Sigmoid colon (tissue), 7 donors: ENCODE results near the gene SLC15A5. TPM values are rescaled to one million over a fixed set of nuclear protein-coding genes. Genes with fewer than 3 reads are reported as not detected.

Experiments
- DNase-seq: peaks from one replicate; pipeline ENCODE4 v3.0.0-alpha.2; 2019
- H3K27ac ChIP-seq, 4 donors: fragments of 200-600 bp; sonication (generic); one replicate each; pipeline ENCODE4 v1.5.1; 2016 to 2019; ENCODE audit warnings: mild to moderate bottlenecking in 1 of 4
- H3K27me3 ChIP-seq, 3 donors: fragments of 200-600 bp; sonication (generic); one replicate each; pipeline ENCODE4 v1.5.1; 2019; ENCODE audit warnings: mild to moderate bottlenecking in 1 of 3
- H3K36me3 ChIP-seq, 4 donors: fragments of 200-600 bp; sonication (generic); one replicate each; pipeline ENCODE4 v1.5.1; 2016 to 2019
- H3K4me1 ChIP-seq, 4 donors: fragments of 200-600 bp; sonication (generic); one replicate each; pipeline ENCODE4 v1.5.1; 2017 to 2019
- H3K4me3 ChIP-seq, 4 donors: fragments of 200-600 bp; sonication (generic); one replicate each; pipeline ENCODE4 v1.5.1; 2017 to 2019; ENCODE audit warnings: mild to moderate bottlenecking in 2 of 4, moderate library complexity in 1 of 4
- H3K9me3 ChIP-seq, 4 donors: fragments of 200-600 bp in 3 of 4; sonication (generic) in 3 of 4; one replicate each; pipeline versions ENCODE4 v1.5.1 to v1.6.1; 2013 to 2019
- EP300 ChIP-seq, 4 donors: sonication (generic); formaldehyde crosslinking; IDR thresholded peaks; one replicate each; pipeline ENCODE4 v1.6.1; 2017; ENCODE audit warnings: antibody characterized with exemption in 4 of 4
- POLR2A ChIP-seq, 2 donors: fragments of 450-650 bp; IDR thresholded peaks; one replicate each; pipeline ENCODE4 v1.6.1; 2016; ENCODE audit warnings: antibody characterized with exemption in 2 of 2, mild to moderate bottlenecking in 2 of 2, moderate library complexity in 2 of 2
- POLR2AphosphoS5 ChIP-seq, 4 donors: sonication (generic); formaldehyde crosslinking; IDR thresholded peaks; one replicate each; pipeline ENCODE4 v1.6.1; 2017; ENCODE audit warnings: antibody characterized with exemption in 4 of 4
- WGBS, 2 donors: extraction: QIAGEN DNeasy Blood & Tissue Kit; methylation state at CpG; one replicate each; pipeline ENCODE4 v1.1.7; 2013; 5-methylcytosine and 5-hydroxymethylcytosine counted together
- intact Hi-C: fragments of 100-400 bp; cut with DNase I; formaldehyde crosslinking; loops from one replicate; pipeline ENCODE4 v1.15.1; 2023
- polyA plus RNA-seq, 3 donors: library from polyadenylated mRNA; stranded (reverse); fragments of 200-250 nt; gene quantifications; one replicate each; pipeline ENCODE4 v1.2.3, GENCODE V29; 2013
- total RNA-seq, 4 donors: library from RNA; depleted of rRNA; stranded (reverse); fragments of >200 nt; gene quantifications; one replicate each; pipeline ENCODE4 v1.1.0, GENCODE V29; 2016
- TF ChIP-seq, protein P1 (sequence below), 4 experiments: fragments of 450-650 bp in 3 of 4; fragments of 200-600 bp in 1 of 4; IDR thresholded peaks; one replicate each; pipeline ENCODE4 v1.5.1; 2016 to 2019; ENCODE audit warnings: antibody characterized with exemption in 4 of 4, mild to moderate bottlenecking in 3 of 4, moderate library complexity in 2 of 4
- donor health status: healthy with polysubstance abuse.
- donor health status: Bipolar disorder and iron deficiency.
- donor health status: healthy.

SLC15A5 gene
- total and polyA plus RNA-seq, 7 donors, result not detected

DNA sequence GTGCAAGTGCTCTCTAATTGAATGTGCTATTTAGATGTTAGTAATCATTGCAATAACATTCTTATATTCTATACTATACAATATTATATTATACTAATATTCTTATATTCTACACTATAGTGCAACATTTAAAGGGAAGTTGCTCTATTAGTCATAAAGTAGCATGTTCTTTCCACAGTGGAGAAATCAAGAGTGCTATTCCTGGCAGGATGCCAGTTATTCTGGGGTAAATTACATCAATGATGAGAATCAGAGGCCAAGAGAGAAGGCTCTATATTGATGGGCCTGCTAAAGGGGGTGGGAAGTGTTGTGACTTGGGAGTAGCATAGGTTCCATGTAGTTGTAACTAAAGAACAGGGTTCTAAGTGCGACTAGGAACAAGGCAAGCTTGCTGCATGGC is 121.5 kb downstream of the SLC15A5 start:
- 85 to 99% methylated on average over 1 of the region's 1 CpG for WGBS, 2 donors
- intact Hi-C loops, result no loop called here
- Histone ChIP-seq H3K27me3 (no peaks in the 10 kb centered on the region), H3K27ac (no peak overlapping the region), H3K4me3 (no peak overlapping the region), H3K36me3 (no peaks in the 10 kb centered on the region), H3K4me1 (peaks cover 0 to 11% (median 0%) of the 10 kb centered on the region in 4 donors), H3K9me3 (no peaks in the 10 kb centered on the region)
- TF ChIP-seq POLR2A (IDR thresholded peaks at IDR 0.05) (no peak), EP300 (IDR thresholded peaks at IDR 0.05) (no peak), POLR2AphosphoS5 (IDR thresholded peaks at IDR 0.05) (no peak)
- TF ChIP-seq, protein P1, sequence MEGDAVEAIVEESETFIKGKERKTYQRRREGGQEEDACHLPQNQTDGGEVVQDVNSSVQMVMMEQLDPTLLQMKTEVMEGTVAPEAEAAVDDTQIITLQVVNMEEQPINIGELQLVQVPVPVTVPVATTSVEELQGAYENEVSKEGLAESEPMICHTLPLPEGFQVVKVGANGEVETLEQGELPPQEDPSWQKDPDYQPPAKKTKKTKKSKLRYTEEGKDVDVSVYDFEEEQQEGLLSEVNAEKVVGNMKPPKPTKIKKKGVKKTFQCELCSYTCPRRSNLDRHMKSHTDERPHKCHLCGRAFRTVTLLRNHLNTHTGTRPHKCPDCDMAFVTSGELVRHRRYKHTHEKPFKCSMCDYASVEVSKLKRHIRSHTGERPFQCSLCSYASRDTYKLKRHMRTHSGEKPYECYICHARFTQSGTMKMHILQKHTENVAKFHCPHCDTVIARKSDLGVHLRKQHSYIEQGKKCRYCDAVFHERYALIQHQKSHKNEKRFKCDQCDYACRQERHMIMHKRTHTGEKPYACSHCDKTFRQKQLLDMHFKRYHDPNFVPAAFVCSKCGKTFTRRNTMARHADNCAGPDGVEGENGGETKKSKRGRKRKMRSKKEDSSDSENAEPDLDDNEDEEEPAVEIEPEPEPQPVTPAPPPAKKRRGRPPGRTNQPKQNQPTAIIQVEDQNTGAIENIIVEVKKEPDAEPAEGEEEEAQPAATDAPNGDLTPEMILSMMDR (IDR thresholded peaks at IDR 0.05), result no peak
- DNase-seq, result no peak

DNA sequence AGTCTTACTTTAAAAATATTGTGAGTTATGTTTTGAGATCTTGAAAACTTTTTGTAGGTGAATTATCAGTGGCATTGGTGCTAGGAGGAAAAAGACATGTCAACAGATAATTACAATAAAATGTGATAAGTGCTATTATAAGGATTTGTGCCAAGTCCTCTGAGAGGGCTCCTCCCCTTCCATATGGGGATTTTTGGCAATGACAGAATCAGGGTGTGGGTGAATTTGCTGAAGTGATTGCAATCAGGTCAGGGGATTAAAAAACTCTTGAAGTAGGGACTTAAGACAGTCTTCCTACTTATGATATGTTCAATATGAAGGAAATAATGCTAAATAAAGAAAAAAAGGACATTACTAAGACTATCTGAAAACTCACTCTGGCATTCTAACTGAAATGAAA is 122.5 kb downstream of the SLC15A5 start:
- TF ChIP-seq POLR2A (IDR thresholded peaks at IDR 0.05) (no peak), EP300 (IDR thresholded peaks at IDR 0.05) (no peak), POLR2AphosphoS5 (IDR thresholded peaks at IDR 0.05) (no peak)
- TF ChIP-seq, protein P1 (IDR thresholded peaks at IDR 0.05), result no peak
- no peak for DNase-seq
- Histone ChIP-seq H3K27me3 (no peaks in the 10 kb centered on the region), H3K36me3 (no peaks in the 10 kb centered on the region), H3K4me3 (no peak overlapping the region), H3K4me1 (peaks cover 0 to 11% (median 0%) of the 10 kb centered on the region in 4 donors), H3K9me3 (no peaks in the 10 kb centered on the region), H3K27ac (no peak overlapping the region)
- intact Hi-C loops, result no loop called here

DNA sequence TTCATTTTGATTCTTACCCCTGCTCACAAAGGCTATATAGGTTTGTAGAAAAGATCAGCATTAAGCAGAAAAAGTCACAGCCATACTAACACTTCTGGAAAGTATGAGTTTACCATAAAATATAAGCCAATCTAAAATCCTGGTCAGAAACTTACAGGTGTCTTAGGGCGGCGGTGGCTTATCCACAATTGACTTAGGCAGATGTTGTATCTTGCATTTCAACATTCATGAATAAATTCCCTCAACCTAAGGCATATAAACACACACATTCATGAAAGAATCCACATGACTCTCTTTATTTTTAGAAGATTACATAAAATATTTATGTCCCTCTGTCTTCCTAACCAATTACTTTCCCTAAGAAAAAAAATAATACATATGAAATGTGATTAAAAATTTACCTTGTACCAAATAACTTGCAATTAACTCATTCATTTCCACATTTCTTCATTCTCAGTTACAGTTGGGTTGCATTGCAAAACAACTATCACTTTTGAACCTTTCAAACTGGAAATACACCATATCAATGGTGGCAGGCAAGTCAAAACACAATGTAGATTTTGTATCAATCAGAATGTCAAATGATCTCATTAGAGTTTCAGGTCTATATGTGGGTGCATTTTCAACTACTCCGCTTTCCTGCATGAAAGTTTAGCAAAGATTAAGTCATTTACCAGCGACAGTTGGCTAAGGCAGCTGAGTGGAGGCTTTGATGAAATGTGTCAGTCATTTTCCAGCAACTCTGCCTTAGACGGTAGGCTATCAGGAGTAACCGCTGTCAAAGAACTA is 124.4 kb downstream of the SLC15A5 start:
- intact Hi-C loops, result no loop called here
- 92 to 93% methylated on average over 6 of the region's 6 CpGs for WGBS, 2 donors
- no peak for DNase-seq

DNA sequence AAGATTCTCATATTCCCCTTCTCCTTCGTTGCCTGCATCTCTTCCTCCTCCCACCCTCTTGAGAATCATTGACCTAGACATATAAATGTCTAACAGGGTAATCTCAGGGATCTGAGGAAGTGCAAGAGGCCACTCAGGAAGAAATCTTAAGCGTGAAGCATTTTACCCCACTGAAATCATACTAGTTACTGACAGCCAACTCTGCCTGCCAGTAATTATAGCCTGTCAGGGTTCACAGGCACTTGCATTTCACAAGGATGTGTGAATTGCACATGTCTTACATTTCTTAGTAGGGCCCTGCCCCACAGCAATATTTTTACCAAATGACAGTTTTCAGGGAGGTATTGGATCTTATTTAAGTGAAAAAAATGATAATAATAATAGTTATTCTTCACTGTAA is 127.2 kb downstream of the SLC15A5 start:
- no peak for DNase-seq
- peaks cover 0 to 10% (median 2%) of the 10 kb centered on the region in 4 donors for H3K4me1 ChIP-seq
- no peaks in the 10 kb centered on the region for H3K9me3 ChIP-seq
- H3K27ac ChIP-seq, result no peak overlapping the region
- intact Hi-C loops, result no loop called here
- 34 to 40% methylated on average over 2 of the region's 2 CpGs for WGBS, 2 donors
- H3K4me3 ChIP-seq, result no peak overlapping the region
- no peaks in the 10 kb centered on the region for H3K36me3 ChIP-seq
- TF ChIP-seq POLR2AphosphoS5 (IDR thresholded peaks at IDR 0.05) (no peak), EP300 (IDR thresholded peaks at IDR 0.05) (no peak), POLR2A (IDR thresholded peaks at IDR 0.05) (no peak)
- TF ChIP-seq, protein P1 (IDR thresholded peaks at IDR 0.05), result no peak
- no peaks in the 10 kb centered on the region for H3K27me3 ChIP-seq

More for the DNA sequence above, 124.4 kb downstream of the SLC15A5 start:
- no peak overlapping the region for H3K4me3 ChIP-seq
- no peaks in the 10 kb centered on the region for H3K36me3 ChIP-seq
- H3K27ac ChIP-seq, result no peak overlapping the region
- TF ChIP-seq POLR2AphosphoS5 (IDR thresholded peaks at IDR 0.05) (no peak), EP300 (IDR thresholded peaks at IDR 0.05) (no peak), POLR2A (IDR thresholded peaks at IDR 0.05) (no peak)
- TF ChIP-seq, protein P1 (IDR thresholded peaks at IDR 0.05), result no peak
- no peaks in the 10 kb centered on the region for H3K27me3 ChIP-seq
- H3K9me3 ChIP-seq, result no peaks in the 10 kb centered on the region
- peaks cover 0 to 10% (median 0%) of the 10 kb centered on the region in 4 donors for H3K4me1 ChIP-seq
